GM10266 (cell line): Measurements from ENCODE around the gene YY2.
"Not testable (repeated sequence)": the region's sequence is repeated elsewhere in the genome, so short reads cannot be mapped to it uniquely, and the experiment has no call there.

Source experiments
- DNase-seq: peaks from one replicate; pipeline ENCODE4 v3.0.0; 2012; ENCODE audit errors: extremely low spot score
- TF ChIP-seq, protein P1 (sequence below): IDR thresholded peaks from 2 replicates; pipeline ENCODE4 v1.5.1; 2012; ENCODE audit warnings: mild to moderate bottlenecking, low read depth; ENCODE audit not compliant: control insufficient read depth, insufficient read depth; ENCODE audit errors: missing control alignments

Gene YY2

DNA sequence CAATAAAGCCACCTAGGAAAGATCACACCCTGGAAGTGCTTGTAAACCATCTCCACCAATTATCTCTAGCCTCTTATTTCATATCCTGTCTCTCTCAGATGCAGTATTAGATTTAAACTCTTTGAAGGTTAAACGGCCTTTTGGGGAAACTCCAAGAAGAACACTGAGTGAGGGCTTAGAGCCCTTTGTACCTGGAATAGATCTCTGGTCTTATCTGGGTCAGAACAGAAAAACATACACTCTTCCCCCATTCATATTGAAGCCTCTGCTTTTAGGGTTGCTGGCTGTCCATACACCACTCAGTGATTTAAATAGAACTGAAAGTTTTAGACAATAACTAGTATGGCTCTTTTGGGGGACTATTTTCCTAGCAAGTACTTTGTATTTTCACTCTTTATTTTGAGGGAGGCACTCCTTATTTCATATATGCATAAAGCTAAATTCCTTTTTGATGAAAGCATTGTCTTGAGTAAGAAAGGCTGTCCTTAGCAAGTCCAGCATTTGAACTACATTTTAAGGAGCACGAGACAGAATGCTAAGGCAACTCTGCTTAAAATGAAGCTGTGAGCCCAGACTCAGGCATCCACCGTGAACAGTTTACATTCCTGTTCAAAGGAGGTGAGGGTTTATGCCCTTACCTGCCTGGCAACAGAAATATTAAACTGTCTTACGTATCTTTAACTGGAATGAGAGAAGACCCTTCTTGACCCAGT lies 17.4 kb downstream of the YY2 start:
- no peak for DNase-seq
- TF ChIP-seq, protein P1, sequence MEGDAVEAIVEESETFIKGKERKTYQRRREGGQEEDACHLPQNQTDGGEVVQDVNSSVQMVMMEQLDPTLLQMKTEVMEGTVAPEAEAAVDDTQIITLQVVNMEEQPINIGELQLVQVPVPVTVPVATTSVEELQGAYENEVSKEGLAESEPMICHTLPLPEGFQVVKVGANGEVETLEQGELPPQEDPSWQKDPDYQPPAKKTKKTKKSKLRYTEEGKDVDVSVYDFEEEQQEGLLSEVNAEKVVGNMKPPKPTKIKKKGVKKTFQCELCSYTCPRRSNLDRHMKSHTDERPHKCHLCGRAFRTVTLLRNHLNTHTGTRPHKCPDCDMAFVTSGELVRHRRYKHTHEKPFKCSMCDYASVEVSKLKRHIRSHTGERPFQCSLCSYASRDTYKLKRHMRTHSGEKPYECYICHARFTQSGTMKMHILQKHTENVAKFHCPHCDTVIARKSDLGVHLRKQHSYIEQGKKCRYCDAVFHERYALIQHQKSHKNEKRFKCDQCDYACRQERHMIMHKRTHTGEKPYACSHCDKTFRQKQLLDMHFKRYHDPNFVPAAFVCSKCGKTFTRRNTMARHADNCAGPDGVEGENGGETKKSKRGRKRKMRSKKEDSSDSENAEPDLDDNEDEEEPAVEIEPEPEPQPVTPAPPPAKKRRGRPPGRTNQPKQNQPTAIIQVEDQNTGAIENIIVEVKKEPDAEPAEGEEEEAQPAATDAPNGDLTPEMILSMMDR, result no peak

DNA sequence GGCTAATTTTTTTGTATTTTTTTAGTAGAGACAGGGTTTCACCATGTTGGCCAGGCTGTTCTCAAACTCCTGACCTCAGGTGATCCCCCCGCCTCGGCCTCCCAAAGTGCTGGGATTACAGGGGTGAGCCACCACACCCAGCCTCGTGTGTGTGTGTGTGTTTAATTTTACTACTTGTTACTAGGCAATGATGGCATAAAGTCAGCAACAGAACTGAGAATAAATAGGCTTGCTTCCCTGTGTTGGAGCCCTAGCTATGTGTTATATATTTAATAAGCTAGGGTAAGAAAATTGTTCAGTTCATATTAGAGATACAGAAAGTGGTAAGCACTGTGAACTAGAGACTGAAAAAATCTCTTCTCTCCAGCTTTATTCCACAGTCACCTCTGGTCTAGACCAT lies 18.4 kb downstream of the YY2 start:
- DNase-seq, result not testable (repeated sequence)

DNA sequence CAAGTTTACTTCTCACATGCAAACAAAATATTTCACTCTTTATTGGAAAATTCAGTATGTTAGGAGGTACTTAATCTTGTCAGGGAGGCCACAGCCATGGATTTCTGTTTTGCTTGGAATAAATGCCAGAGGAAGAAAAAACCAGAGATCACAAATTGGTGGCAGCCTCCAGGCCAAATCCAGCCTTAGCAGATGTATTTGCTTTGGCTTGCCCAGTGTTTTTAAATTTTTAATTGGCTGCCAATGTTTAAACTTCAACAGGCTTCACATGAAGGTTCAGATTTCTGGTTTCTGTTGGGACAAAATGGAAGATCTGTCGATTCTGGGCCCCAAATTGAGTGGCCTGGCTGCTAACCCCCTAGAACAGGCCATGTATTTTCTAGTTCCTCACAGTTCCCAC lies 19.2 kb downstream of the YY2 start:
- TF ChIP-seq, protein P1, result no peak
- no peak for DNase-seq

DNA sequence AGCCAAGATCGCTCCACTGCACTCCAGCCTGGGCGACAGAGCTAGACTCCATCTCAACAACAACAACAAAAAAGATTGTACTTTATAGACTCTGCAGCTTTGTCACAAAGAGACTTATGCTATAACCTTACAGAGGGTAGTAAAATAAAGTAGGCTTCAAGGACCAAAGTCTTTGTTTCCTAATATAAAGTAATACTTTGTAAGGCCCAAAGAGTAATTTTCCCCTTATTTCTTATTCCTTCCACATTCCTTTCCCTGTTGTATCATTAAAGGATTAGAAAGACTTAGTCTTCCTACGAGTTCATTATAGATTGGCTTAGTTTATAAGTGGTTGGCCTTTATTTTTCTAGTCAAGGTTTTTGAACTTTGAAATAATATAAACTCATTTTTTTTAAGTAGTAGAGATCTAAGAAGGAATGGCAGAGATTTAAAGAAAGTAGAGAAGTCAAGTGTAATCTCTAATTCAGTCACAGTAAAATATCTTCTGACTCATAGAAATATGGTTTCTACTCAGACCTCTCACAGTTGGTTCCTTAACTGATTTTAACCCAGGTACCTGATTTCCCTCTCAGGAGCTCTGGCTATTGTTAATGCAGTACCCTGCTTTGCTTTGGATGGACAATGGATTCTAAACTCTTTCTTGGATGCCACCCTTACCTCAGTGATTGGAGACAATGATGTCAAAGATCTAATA lies 26.2 kb downstream of the YY2 start:
- no peak for DNase-seq
- TF ChIP-seq, protein P1, result no peak

DNA sequence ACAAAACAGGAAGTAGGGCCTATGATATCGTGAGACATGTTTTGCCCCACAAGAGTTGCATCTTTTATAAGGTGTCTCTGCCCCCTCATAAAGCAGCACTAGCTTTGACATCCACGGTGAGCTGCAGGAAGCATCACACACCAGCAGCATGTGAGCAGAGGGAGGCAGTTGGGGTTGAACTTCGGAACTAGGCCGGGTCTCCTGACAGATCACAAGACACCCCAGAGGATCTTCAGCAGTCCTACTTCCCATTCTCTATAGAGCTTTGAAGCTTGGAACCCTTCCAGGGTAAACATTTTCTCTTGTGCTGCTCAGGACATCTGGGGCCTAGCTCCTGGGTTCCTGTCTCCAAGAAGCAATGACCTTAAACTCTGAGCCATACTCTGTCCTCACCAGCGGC lies 27.5 kb downstream of the YY2 start:
- no peak for DNase-seq
- TF ChIP-seq, protein P1, result no peak

DNA sequence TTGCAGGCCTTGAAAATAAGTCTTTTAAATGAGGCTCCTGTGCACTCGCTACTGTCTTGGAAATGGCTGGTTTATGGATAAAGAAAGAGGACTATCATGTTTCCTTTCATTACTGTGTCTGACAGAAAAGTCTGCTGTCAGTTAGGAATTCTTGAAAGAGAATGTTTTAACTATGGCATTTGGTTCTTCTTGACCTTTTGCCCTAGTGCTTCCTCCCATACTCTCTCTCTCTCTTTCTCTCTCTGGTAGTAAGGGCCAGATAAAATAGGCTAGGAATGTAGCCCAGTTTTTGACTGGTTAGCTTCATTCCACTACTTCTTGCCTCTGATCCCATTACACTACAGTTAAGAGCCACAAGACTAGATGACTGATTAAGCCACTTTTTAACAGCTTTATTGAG lies 29.8 kb downstream of the YY2 start:
- no peak for DNase-seq
- TF ChIP-seq, protein P1, result no peak

DNA sequence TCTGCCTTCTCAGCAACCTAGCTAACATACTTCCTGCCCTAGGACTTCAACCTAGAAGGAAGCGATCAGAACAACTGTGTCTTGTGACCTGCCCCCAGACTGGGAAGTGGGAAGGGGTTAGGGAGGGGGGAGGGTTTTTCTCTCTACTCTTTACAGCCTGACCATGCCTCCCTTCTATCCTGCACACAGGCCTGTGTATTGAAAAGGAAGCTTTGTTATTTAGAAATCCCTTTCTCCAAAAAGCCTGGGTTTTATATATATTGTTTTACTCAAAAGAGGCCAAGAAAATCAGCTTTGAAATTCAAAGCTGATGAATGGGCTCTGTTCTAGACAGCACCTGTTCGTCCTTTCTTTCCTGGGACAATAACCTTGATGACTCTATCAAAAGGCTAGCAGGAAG lies 49.5 kb downstream of the YY2 start:
- TF ChIP-seq, protein P1, result no peak
- DNase-seq, result no peak
